Measurements from ENCODE around the gene LELP1.

The LELP1 gene

DNA sequence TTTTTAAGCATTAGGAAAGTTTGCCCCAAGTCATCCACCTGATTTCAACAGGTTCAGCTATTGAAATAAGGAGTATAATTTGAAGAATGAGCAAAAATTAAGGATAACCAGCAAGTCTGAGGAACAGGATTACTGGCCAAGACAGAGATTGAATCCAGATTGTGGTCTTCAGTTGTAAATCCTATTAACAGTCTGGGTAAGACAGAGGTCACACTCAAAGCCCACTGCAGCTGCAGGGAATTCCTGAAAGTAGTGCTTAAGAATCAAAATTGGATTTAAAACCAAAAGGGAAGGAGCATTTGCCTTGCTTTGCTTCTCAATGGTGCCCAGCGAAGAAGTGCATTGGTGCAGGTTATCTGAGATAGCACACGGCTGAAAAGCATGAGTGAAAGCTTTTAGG, 49.8 kb downstream of the LELP1 start:
- TF ChIP-seq, protein P1, sequence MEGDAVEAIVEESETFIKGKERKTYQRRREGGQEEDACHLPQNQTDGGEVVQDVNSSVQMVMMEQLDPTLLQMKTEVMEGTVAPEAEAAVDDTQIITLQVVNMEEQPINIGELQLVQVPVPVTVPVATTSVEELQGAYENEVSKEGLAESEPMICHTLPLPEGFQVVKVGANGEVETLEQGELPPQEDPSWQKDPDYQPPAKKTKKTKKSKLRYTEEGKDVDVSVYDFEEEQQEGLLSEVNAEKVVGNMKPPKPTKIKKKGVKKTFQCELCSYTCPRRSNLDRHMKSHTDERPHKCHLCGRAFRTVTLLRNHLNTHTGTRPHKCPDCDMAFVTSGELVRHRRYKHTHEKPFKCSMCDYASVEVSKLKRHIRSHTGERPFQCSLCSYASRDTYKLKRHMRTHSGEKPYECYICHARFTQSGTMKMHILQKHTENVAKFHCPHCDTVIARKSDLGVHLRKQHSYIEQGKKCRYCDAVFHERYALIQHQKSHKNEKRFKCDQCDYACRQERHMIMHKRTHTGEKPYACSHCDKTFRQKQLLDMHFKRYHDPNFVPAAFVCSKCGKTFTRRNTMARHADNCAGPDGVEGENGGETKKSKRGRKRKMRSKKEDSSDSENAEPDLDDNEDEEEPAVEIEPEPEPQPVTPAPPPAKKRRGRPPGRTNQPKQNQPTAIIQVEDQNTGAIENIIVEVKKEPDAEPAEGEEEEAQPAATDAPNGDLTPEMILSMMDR (conservative IDR thresholded peaks at IDR 0.05; ENCODE audit: low read length): no peak
- TF ChIP-seq EZH2phosphoT487 (IDR thresholded peaks at IDR 0.05; ENCODE audit: borderline replicate concordance): no peak
- H3F3A ChIP-seq (ENCODE audit: low read depth): no peaks in the 10 kb centered on the region
- peaks cover 6% of the 10 kb centered on the region for H3K4me1 ChIP-seq (ENCODE audit: insufficient read depth, low read length, poor library complexity, severe bottlenecking)
- H3K79me2 ChIP-seq (ENCODE audit: insufficient read depth, low read length): no peaks in the 10 kb centered on the region
- H3K9me2 ChIP-seq (replicated peaks; ENCODE audit: low read depth, low read length): no peaks in the 10 kb centered on the region
- H2AFZ ChIP-seq (ENCODE audit: low read length): peak overlapping the region; percentile 85
- no peaks in the 10 kb centered on the region for H3K9me3 ChIP-seq (ENCODE audit: insufficient read depth, low read depth, low read length)
- peak overlapping the region; percentile 43 for H3K4me2 ChIP-seq (ENCODE audit: low read depth, low read length, poor library complexity, severe bottlenecking)
- no peak overlapping the region for H3K4me3 ChIP-seq (ENCODE audit: low read length, poor library complexity, severe bottlenecking)
- H3K36me3 ChIP-seq (ENCODE audit: insufficient read depth, low read length): no peaks in the 10 kb centered on the region
- H3K9ac ChIP-seq (ENCODE audit: low read depth, low read length, poor library complexity, severe bottlenecking): no peak overlapping the region
- H4K20me1 ChIP-seq (ENCODE audit: insufficient read depth, low read length, poor library complexity, severe bottlenecking): no peaks in the 10 kb centered on the region
- H3K27me3 ChIP-seq (ENCODE audit: insufficient read depth, low read length, poor library complexity, severe bottlenecking): no peaks in the 10 kb centered on the region

DNA sequence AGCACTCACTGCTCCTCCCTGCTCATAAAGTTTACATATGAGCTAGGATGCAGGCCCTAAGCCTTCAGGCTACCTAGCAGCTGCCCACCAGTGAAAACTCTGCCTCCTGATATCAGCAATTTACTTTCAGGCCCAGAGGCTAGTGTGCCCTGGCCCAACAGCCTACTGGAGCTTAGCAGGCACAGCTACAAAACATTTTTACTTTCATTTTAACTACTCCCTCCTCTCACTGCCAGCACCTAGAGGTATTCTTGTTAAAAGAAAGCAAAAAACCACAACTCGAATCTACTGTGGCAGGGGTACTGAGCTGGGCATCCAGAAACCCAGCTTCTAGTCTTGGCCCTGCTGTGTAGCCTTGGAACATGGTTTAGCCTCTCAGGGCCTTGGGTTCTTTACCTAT, 50.5 kb downstream of the LELP1 start:
- no peaks in the 10 kb centered on the region for H4K20me1 ChIP-seq (ENCODE audit: insufficient read depth, low read length, poor library complexity, severe bottlenecking)
- H3K9ac ChIP-seq (ENCODE audit: low read depth, low read length, poor library complexity, severe bottlenecking): peak overlapping the region; percentile 8
- peak overlapping the region; percentile 43 for H3K4me2 ChIP-seq (ENCODE audit: low read depth, low read length, poor library complexity, severe bottlenecking)
- no peaks in the 10 kb centered on the region for H3K27me3 ChIP-seq (ENCODE audit: insufficient read depth, low read length, poor library complexity, severe bottlenecking)
- H3F3A ChIP-seq (ENCODE audit: low read depth): no peaks in the 10 kb centered on the region
- H3K36me3 ChIP-seq (ENCODE audit: insufficient read depth, low read length): no peaks in the 10 kb centered on the region
- H3K9me3 ChIP-seq (ENCODE audit: insufficient read depth, low read depth, low read length): no peaks in the 10 kb centered on the region
- H3K79me2 ChIP-seq (ENCODE audit: insufficient read depth, low read length): no peaks in the 10 kb centered on the region
- H3K4me3 ChIP-seq (ENCODE audit: low read length, poor library complexity, severe bottlenecking): peak overlapping the region; percentile 15
- no peaks in the 10 kb centered on the region for H3K9me2 ChIP-seq (replicated peaks; ENCODE audit: low read depth, low read length)
- TF ChIP-seq EZH2phosphoT487 (IDR thresholded peaks at IDR 0.05; ENCODE audit: borderline replicate concordance): no peak
- TF ChIP-seq, protein P1 (conservative IDR thresholded peaks at IDR 0.05; ENCODE audit: low read length): no peak
- peak overlapping the region; percentile 85 for H2AFZ ChIP-seq (ENCODE audit: low read length)
- H3K4me1 ChIP-seq (ENCODE audit: insufficient read depth, low read length, poor library complexity, severe bottlenecking): peaks cover 6% of the 10 kb centered on the region

All from Loucy (cell line).